WTC11 (cell line): ENCODE results near the gene MAMLD1. TPM values are rescaled to one million over a fixed set of nuclear protein-coding genes. Genes with fewer than 3 reads are reported as not detected.

Experiments used
- ATAC-seq: fragments of 200-7000 bp; cut with Tn5 transposase; 2 replicates; pipeline ENCODE4 v1.10.0; 2021; ENCODE audit warnings: mild to moderate bottlenecking, moderate library complexity
- CTCF ChIA-PET: fragments of 300-600 bp; sonication (Branson Sonifier 250); formaldehyde crosslinking; loops from one replicate; lab custom pipeline; 2021; ENCODE audit warnings: antibody characterized with exemption; lab: Charles Lee
- POLR2A ChIA-PET: fragments of 350-600 bp; sonication (Branson Sonifier 250); formaldehyde crosslinking; loops from one replicate; lab custom pipeline; 2021; ENCODE audit warnings: antibody characterized with exemption; lab: Charles Lee
- DNase-seq: peaks from one replicate; pipeline ENCODE4 v3.0.0; 2021; ENCODE audit warnings: low spot score
- H3K27ac Mint-ChIP-seq: 2 replicates; pipeline ENCODE4 v1.8.0; 2021; ENCODE audit warnings: mixed read lengths
- H3K27me3 Mint-ChIP-seq: 2 replicates; pipeline ENCODE4 v1.8.0; 2021; ENCODE audit warnings: low read depth, mild to moderate bottlenecking, moderate library complexity, mixed read lengths
- H3K36me3 Mint-ChIP-seq: 2 replicates; pipeline ENCODE4 v1.8.0; 2021; ENCODE audit warnings: mixed read lengths
- H3K4me1 Mint-ChIP-seq: 2 replicates; pipeline ENCODE4 v1.8.0; 2022; ENCODE audit warnings: mixed read lengths
- H3K4me3 Mint-ChIP-seq: 2 replicates; pipeline ENCODE4 v1.8.0; 2021; ENCODE audit warnings: mild to moderate bottlenecking, moderate library complexity, mixed read lengths
- H3K9me3 Mint-ChIP-seq: 2 replicates; pipeline ENCODE4 v1.8.0; 2021; ENCODE audit warnings: mixed read lengths
- CBFB ChIP-seq: sonication (generic); formaldehyde crosslinking; IDR thresholded peaks from 2 replicates; pipeline ENCODE4 v1.8.1; 2022; ENCODE audit warnings: mild to moderate bottlenecking, low read depth, missing genetic modification reagents
- CREB1 ChIP-seq: sonication (generic); formaldehyde crosslinking; IDR thresholded peaks from 2 replicates; pipeline ENCODE4 v1.8.0; 2023; ENCODE audit warnings: mild to moderate bottlenecking, missing genetic modification reagents
- EMX1 ChIP-seq: fragments of 250-450 bp; sonication (Bioruptor Pico); IDR thresholded peaks from 2 replicates; pipeline ENCODE4 v1.8.0; 2021; ENCODE audit warnings: mild to moderate bottlenecking
- FOXP1 ChIP-seq: sonication (generic); formaldehyde crosslinking; IDR thresholded peaks from 2 replicates; pipeline ENCODE4 v1.8.0; 2022; ENCODE audit warnings: missing genetic modification reagents, mild to moderate bottlenecking, moderate library complexity, borderline replicate concordance
- GRHL2 ChIP-seq: fragments of 250-450 bp; sonication (Bioruptor Pico); IDR thresholded peaks from 2 replicates; pipeline ENCODE4 v1.8.0; 2022; ENCODE audit warnings: mild to moderate bottlenecking, moderate library complexity; ENCODE audit not compliant: insufficient replicate concordance, severe bottlenecking
- GTF2I ChIP-seq: fragments of 250-450 bp; sonication (Bioruptor Pico); conservative IDR thresholded peaks from 2 replicates; pipeline ENCODE4 v1.4.0; 2021; ENCODE audit warnings: mild to moderate bottlenecking
- JUN ChIP-seq: sonication (generic); formaldehyde crosslinking; IDR thresholded peaks from 2 replicates; pipeline ENCODE4 v1.8.0; 2023; ENCODE audit warnings: mild to moderate bottlenecking, missing genetic modification reagents
- NFE2L1 ChIP-seq: sonication (generic); formaldehyde crosslinking; IDR thresholded peaks from 2 replicates; pipeline ENCODE4 v1.8.1; 2023; ENCODE audit warnings: missing genetic modification reagents
- NR1H2 ChIP-seq: sonication (generic); formaldehyde crosslinking; IDR thresholded peaks from 2 replicates; pipeline ENCODE4 v1.9.0; 2021; ENCODE audit warnings: mild to moderate bottlenecking, moderate library complexity, missing genetic modification reagents
- OVOL2 ChIP-seq: fragments of 250-450 bp; sonication (Bioruptor Pico); IDR thresholded peaks from 2 replicates; pipeline ENCODE4 v1.9.0; 2021; ENCODE audit warnings: mild to moderate bottlenecking, borderline replicate concordance
- ZBTB21 ChIP-seq: sonication (generic); formaldehyde crosslinking; IDR thresholded peaks from 2 replicates; pipeline ENCODE4 v1.8.1; 2023; ENCODE audit warnings: mild to moderate bottlenecking, missing genetic modification reagents, borderline replicate concordance
- ZNF232 ChIP-seq: sonication (generic); formaldehyde crosslinking; IDR thresholded peaks from 2 replicates; pipeline ENCODE4 v1.8.0; 2022; ENCODE audit warnings: mild to moderate bottlenecking, missing genetic modification reagents
- ZNF263 ChIP-seq: sonication (generic); formaldehyde crosslinking; IDR thresholded peaks from 2 replicates; pipeline ENCODE4 v1.8.1; 2022; ENCODE audit warnings: low read depth, mild to moderate bottlenecking, moderate library complexity, missing genetic modification reagents
- total RNA-seq: library from RNA; stranded (reverse); gene quantifications from 3 replicates; pipeline ENCODE4 v1.2.3, GENCODE V29; 2021
- TF ChIP-seq, protein P1 (sequence below): fragments of 250-450 bp; sonication (Bioruptor Pico); IDR thresholded peaks from 2 replicates; pipeline ENCODE4 v1.8.0; 2021; ENCODE audit warnings: mild to moderate bottlenecking
- TF ChIP-seq, protein P2 (sequence below): fragments of 250-450 bp; sonication (Bioruptor Pico); IDR thresholded peaks from 2 replicates; pipeline ENCODE4 v1.9.0; 2021; ENCODE audit warnings: mild to moderate bottlenecking
- TF ChIP-seq, protein P3 (sequence below): sonication (generic); formaldehyde crosslinking; IDR thresholded peaks from 2 replicates; pipeline ENCODE4 v1.8.0; 2023; ENCODE audit warnings: missing genetic modification reagents, mild to moderate bottlenecking, borderline replicate concordance
- TF ChIP-seq, protein P4 (sequence below): sonication (generic); formaldehyde crosslinking; IDR thresholded peaks from 2 replicates; pipeline ENCODE4 v1.8.1; 2023; ENCODE audit warnings: mild to moderate bottlenecking, moderate library complexity, missing genetic modification reagents
- TF ChIP-seq, protein P5 (sequence below): sonication (generic); formaldehyde crosslinking; IDR thresholded peaks from 2 replicates; pipeline ENCODE4 v1.8.1; 2022; ENCODE audit warnings: low read depth, mild to moderate bottlenecking, moderate library complexity, missing genetic modification reagents, borderline replicate concordance
- TF ChIP-seq, protein P6 (sequence below): fragments of 250-450 bp; sonication (Bioruptor Pico); IDR thresholded peaks from 2 replicates; pipeline ENCODE4 v2.1.2; 2022; ENCODE audit warnings: mild to moderate bottlenecking, moderate library complexity
- TF ChIP-seq, protein P7 (sequence below): sonication (generic); formaldehyde crosslinking; IDR thresholded peaks from 2 replicates; pipeline ENCODE4 v1.8.0; 2022; ENCODE audit warnings: missing genetic modification reagents

Gene MAMLD1
- total RNA-seq, 1 experiment from 2014 or later = 0.35 TPM

DNA sequence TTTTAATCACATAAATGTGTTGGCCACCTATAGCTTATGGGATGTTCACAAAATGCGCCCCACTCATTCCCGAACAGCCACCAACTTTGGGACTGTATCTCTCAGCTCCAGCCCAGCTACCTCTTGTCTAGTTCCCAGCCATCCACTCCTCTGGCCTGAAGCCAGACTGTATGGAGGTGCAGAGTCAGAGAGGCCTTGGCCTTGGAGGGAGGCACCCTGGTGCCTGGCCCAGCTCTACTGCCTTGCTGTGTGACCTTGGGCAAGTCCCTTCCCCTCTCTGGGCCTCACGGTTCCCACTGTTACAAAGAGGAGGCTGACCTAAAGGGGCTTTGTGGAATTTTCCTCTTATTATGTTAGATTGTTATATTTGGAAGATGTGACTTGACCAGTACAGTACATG lies 13.9 kb downstream of the MAMLD1 start:
- no peaks in the 10 kb centered on the region for H3K9me3 Mint-ChIP-seq
- TF ChIP-seq ZBTB21 (CRISPR knock-in tag) = no peak
- TF ChIP-seq ZNF232 (CRISPR knock-in tag) = no peak
- no peak for TF ChIP-seq NR1H2 (CRISPR knock-in tag)
- TF ChIP-seq, protein P1, sequence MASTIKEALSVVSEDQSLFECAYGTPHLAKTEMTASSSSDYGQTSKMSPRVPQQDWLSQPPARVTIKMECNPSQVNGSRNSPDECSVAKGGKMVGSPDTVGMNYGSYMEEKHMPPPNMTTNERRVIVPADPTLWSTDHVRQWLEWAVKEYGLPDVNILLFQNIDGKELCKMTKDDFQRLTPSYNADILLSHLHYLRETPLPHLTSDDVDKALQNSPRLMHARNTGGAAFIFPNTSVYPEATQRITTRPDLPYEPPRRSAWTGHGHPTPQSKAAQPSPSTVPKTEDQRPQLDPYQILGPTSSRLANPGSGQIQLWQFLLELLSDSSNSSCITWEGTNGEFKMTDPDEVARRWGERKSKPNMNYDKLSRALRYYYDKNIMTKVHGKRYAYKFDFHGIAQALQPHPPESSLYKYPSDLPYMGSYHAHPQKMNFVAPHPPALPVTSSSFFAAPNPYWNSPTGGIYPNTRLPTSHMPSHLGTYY (CRISPR knock-in tag) = no peak
- TF ChIP-seq EMX1 (CRISPR knock-in tag) = no peak
- no peak for TF ChIP-seq GTF2I (CRISPR knock-in tag)
- no peak for TF ChIP-seq CBFB (CRISPR knock-in tag)
- TF ChIP-seq, protein P2, sequence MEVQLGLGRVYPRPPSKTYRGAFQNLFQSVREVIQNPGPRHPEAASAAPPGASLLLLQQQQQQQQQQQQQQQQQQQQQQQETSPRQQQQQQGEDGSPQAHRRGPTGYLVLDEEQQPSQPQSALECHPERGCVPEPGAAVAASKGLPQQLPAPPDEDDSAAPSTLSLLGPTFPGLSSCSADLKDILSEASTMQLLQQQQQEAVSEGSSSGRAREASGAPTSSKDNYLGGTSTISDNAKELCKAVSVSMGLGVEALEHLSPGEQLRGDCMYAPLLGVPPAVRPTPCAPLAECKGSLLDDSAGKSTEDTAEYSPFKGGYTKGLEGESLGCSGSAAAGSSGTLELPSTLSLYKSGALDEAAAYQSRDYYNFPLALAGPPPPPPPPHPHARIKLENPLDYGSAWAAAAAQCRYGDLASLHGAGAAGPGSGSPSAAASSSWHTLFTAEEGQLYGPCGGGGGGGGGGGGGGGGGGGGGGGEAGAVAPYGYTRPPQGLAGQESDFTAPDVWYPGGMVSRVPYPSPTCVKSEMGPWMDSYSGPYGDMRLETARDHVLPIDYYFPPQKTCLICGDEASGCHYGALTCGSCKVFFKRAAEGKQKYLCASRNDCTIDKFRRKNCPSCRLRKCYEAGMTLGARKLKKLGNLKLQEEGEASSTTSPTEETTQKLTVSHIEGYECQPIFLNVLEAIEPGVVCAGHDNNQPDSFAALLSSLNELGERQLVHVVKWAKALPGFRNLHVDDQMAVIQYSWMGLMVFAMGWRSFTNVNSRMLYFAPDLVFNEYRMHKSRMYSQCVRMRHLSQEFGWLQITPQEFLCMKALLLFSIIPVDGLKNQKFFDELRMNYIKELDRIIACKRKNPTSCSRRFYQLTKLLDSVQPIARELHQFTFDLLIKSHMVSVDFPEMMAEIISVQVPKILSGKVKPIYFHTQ = no peak
- TF ChIP-seq, protein P3, sequence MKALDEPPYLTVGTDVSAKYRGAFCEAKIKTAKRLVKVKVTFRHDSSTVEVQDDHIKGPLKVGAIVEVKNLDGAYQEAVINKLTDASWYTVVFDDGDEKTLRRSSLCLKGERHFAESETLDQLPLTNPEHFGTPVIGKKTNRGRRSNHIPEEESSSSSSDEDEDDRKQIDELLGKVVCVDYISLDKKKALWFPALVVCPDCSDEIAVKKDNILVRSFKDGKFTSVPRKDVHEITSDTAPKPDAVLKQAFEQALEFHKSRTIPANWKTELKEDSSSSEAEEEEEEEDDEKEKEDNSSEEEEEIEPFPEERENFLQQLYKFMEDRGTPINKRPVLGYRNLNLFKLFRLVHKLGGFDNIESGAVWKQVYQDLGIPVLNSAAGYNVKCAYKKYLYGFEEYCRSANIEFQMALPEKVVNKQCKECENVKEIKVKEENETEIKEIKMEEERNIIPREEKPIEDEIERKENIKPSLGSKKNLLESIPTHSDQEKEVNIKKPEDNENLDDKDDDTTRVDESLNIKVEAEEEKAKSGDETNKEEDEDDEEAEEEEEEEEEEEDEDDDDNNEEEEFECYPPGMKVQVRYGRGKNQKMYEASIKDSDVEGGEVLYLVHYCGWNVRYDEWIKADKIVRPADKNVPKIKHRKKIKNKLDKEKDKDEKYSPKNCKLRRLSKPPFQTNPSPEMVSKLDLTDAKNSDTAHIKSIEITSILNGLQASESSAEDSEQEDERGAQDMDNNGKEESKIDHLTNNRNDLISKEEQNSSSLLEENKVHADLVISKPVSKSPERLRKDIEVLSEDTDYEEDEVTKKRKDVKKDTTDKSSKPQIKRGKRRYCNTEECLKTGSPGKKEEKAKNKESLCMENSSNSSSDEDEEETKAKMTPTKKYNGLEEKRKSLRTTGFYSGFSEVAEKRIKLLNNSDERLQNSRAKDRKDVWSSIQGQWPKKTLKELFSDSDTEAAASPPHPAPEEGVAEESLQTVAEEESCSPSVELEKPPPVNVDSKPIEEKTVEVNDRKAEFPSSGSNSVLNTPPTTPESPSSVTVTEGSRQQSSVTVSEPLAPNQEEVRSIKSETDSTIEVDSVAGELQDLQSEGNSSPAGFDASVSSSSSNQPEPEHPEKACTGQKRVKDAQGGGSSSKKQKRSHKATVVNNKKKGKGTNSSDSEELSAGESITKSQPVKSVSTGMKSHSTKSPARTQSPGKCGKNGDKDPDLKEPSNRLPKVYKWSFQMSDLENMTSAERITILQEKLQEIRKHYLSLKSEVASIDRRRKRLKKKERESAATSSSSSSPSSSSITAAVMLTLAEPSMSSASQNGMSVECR (CRISPR knock-in tag) = no peak
- no peak for TF ChIP-seq CREB1 (CRISPR knock-in tag)
- TF ChIP-seq FOXP1 (CRISPR knock-in tag) = no peak
- TF ChIP-seq NFE2L1 (CRISPR knock-in tag) = no peak
- TF ChIP-seq, protein P4, sequence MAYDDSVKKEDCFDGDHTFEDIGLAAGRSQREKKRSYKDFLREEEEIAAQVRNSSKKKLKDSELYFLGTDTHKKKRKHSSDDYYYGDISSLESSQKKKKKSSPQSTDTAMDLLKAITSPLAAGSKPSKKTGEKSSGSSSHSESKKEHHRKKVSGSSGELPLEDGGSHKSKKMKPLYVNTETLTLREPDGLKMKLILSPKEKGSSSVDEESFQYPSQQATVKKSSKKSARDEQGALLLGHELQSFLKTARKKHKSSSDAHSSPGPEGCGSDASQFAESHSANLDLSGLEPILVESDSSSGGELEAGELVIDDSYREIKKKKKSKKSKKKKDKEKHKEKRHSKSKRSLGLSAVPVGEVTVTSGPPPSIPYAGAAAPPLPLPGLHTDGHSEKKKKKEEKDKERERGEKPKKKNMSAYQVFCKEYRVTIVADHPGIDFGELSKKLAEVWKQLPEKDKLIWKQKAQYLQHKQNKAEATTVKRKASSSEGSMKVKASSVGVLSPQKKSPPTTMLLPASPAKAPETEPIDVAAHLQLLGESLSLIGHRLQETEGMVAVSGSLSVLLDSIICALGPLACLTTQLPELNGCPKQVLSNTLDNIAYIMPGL (CRISPR knock-in tag) = no peak
- no peak for TF ChIP-seq OVOL2 (CRISPR knock-in tag)
- TF ChIP-seq, protein P5, sequence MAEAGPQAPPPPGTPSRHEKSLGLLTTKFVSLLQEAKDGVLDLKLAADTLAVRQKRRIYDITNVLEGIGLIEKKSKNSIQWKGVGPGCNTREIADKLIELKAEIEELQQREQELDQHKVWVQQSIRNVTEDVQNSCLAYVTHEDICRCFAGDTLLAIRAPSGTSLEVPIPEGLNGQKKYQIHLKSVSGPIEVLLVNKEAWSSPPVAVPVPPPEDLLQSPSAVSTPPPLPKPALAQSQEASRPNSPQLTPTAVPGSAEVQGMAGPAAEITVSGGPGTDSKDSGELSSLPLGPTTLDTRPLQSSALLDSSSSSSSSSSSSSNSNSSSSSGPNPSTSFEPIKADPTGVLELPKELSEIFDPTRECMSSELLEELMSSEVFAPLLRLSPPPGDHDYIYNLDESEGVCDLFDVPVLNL = no peak
- TF ChIP-seq, protein P6, sequence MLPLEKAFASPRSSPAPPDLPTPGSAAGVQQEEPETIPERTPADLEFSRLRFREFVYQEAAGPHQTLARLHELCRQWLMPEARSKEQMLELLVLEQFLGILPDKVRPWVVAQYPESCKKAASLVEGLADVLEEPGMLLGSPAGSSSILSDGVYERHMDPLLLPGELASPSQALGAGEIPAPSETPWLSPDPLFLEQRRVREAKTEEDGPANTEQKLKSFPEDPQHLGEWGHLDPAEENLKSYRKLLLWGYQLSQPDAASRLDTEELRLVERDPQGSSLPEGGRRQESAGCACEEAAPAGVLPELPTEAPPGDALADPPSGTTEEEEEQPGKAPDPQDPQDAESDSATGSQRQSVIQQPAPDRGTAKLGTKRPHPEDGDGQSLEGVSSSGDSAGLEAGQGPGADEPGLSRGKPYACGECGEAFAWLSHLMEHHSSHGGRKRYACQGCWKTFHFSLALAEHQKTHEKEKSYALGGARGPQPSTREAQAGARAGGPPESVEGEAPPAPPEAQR (CRISPR knock-in tag) = no peak
- no peak for TF ChIP-seq ZNF263 (CRISPR knock-in tag)
- TF ChIP-seq GRHL2 (CRISPR knock-in tag) = no peak
- TF ChIP-seq, protein P7, sequence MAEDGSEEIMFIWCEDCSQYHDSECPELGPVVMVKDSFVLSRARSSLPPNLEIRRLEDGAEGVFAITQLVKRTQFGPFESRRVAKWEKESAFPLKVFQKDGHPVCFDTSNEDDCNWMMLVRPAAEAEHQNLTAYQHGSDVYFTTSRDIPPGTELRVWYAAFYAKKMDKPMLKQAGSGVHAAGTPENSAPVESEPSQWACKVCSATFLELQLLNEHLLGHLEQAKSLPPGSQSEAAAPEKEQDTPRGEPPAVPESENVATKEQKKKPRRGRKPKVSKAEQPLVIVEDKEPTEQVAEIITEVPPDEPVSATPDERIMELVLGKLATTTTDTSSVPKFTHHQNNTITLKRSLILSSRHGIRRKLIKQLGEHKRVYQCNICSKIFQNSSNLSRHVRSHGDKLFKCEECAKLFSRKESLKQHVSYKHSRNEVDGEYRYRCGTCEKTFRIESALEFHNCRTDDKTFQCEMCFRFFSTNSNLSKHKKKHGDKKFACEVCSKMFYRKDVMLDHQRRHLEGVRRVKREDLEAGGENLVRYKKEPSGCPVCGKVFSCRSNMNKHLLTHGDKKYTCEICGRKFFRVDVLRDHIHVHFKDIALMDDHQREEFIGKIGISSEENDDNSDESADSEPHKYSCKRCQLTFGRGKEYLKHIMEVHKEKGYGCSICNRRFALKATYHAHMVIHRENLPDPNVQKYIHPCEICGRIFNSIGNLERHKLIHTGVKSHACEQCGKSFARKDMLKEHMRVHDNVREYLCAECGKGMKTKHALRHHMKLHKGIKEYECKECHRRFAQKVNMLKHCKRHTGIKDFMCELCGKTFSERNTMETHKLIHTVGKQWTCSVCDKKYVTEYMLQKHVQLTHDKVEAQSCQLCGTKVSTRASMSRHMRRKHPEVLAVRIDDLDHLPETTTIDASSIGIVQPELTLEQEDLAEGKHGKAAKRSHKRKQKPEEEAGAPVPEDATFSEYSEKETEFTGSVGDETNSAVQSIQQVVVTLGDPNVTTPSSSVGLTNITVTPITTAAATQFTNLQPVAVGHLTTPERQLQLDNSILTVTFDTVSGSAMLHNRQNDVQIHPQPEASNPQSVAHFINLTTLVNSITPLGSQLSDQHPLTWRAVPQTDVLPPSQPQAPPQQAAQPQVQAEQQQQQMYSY (CRISPR knock-in tag) = no peak
- no peak for TF ChIP-seq JUN (CRISPR knock-in tag)
- TF ChIP-seq, all 79 proteins: peak for 0
- CTCF ChIA-PET = interaction anchor here (0.7 kb wide), 1 partner anchor 11 kb away, joined by 3 read pairs; no protein-coding TSS in a partner anchor
- Mint-ChIP-seq H3K4me1 (peaks cover 65% of the 10 kb centered on the region), H3K4me3 (no peak overlapping the region), H3K27me3 (peaks cover 56% of the 10 kb centered on the region), H3K36me3 (no peaks in the 10 kb centered on the region), H3K27ac (no peak overlapping the region)
- POLR2A ChIA-PET = no interaction called here
- DNase-seq = no peak
- peak; percentile 22; the same call in 1 of the 2 replicates for ATAC-seq
